Measurements from ENCODE around the gene SMCO3. TPM values are rescaled to one million over a fixed set of nuclear protein-coding genes. Genes with fewer than 3 reads are reported as not detected.

SMCO3 gene
- total RNA-seq, 1 donor from 2014 or later = 1.4 TPM

DNA sequence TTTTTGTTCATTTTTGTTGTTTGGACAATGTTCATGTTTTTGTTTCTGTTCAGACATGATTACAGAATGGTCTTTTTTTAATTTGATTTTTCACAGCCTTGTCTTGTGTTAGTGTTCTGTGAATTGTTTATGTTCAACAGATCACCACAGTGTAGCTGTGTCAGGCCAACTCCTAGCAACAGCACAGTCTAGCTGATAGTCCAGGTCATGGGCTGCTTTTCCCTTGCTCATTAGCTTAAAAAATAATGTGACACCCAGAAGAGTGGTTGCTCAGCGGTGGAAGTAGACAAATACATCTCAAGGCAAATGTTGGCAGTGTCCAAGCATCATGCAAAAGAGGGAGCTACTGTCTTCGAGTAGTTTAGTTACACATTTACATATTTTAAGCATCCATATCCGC is 33.1 kb downstream of the SMCO3 start:
- H3K9me3 Mint-ChIP-seq = no peaks in the 10 kb centered on the region
- TF ChIP-seq, protein P1, sequence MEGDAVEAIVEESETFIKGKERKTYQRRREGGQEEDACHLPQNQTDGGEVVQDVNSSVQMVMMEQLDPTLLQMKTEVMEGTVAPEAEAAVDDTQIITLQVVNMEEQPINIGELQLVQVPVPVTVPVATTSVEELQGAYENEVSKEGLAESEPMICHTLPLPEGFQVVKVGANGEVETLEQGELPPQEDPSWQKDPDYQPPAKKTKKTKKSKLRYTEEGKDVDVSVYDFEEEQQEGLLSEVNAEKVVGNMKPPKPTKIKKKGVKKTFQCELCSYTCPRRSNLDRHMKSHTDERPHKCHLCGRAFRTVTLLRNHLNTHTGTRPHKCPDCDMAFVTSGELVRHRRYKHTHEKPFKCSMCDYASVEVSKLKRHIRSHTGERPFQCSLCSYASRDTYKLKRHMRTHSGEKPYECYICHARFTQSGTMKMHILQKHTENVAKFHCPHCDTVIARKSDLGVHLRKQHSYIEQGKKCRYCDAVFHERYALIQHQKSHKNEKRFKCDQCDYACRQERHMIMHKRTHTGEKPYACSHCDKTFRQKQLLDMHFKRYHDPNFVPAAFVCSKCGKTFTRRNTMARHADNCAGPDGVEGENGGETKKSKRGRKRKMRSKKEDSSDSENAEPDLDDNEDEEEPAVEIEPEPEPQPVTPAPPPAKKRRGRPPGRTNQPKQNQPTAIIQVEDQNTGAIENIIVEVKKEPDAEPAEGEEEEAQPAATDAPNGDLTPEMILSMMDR (IDR thresholded peaks at IDR 0.05; ENCODE audit: unreplicated experiment) = no peak
- peaks cover 21% of the 10 kb centered on the region for H3K4me1 Mint-ChIP-seq
- H3K4me3 Mint-ChIP-seq = no peak overlapping the region
- H3K36me3 Mint-ChIP-seq = peaks cover 6% of the 10 kb centered on the region
- H3K27ac Mint-ChIP-seq = no peak overlapping the region
- H3K27me3 Mint-ChIP-seq (ENCODE audit: low read depth) = no peaks in the 10 kb centered on the region
- DNase-seq (ENCODE audit: low spot score in 2 of 2, unreplicated experiment in 2 of 2) = no peak

DNA sequence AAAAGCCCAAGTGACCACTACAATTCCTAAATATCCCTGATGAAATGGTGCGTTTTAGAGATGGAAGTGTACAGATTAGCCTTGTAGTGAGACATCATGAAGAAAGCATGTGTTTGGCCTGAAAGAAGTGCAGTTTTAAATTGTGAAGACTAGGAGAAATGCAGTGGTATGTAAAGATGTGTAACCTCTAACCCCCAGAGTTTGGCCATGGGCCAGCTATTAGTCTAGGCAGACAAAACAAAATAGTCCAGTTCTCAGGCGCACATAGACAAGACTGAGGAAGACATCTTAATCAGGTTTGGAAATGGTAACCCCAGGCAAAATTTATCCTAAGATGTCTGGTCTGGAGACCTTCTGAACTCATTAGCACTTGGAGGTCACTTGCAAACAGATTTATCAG is 34.1 kb downstream of the SMCO3 start:
- DNase-seq (ENCODE audit: low spot score in 2 of 2, unreplicated experiment in 2 of 2) = no peak
- Mint-ChIP-seq H3K4me3 (no peak overlapping the region), H3K27ac (no peak overlapping the region), H3K9me3 (no peaks in the 10 kb centered on the region), H3K4me1 (peaks cover 29% of the 10 kb centered on the region), H3K27me3 (ENCODE audit: low read depth) (no peaks in the 10 kb centered on the region), H3K36me3 (peaks cover 5% of the 10 kb centered on the region)
- TF ChIP-seq, protein P1 (IDR thresholded peaks at IDR 0.05; ENCODE audit: unreplicated experiment) = no peak

DNA sequence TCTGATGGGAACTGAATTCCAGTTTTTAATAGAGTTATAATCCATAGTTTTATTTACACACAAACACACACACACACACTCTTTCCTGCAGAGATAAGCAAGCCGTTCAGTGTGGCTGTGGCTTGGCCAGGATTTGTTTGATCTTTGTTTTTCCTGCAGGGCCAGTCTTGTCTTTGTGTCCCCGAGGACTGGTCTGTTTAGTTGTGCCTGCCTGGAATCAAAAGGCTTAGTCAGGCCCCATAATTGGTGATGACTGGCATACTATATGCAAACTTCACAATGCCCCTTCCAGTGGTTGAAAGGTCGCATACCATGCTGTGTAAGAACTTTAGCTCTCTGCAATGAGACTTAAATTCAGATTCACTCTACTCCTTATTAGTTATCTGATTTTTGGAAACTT is 36.7 kb downstream of the SMCO3 start:
- TF ChIP-seq, protein P1 (IDR thresholded peaks at IDR 0.05; ENCODE audit: unreplicated experiment) = no peak
- H3K4me1 Mint-ChIP-seq = peaks cover 36% of the 10 kb centered on the region
- no peaks in the 10 kb centered on the region for H3K36me3 Mint-ChIP-seq
- H3K4me3 Mint-ChIP-seq = no peak overlapping the region
- H3K27ac Mint-ChIP-seq = peak overlapping the region; percentile 98
- no peaks in the 10 kb centered on the region for H3K9me3 Mint-ChIP-seq
- H3K27me3 Mint-ChIP-seq (ENCODE audit: low read depth) = no peaks in the 10 kb centered on the region
- no peak for DNase-seq (ENCODE audit: low spot score in 2 of 2, unreplicated experiment in 2 of 2)

DNA sequence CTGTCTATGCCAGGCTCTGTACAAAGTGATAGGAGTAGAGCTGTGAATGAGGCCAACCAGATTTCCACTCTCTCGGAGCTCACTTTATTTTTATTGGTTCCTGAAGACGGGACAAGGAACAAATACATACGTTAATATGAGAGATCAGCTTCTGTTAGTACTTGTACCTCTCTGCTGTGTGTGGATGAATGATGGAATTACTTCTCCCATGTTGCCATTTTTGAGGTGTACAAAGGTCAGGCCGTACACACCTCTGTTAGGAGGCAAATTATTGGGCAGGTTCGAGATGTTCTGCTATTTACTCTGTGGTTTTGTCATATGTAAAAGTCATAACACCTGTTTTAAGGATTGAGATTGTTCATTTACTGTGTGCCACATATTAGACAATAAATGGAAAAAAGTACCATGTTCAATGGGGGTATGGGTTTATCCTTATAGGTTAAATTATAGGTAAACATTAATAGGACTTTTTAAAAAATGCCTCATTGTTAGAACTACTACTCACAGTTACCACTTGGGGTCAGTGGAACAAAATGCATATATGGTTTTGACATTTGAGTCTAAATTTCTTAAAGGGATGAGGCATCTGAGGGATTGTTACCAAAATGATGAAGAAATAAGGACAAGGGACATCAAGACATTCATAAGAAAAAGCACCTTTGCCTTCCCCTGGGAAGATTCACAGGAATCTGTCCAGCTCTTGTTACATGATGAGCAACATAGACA is 37.6 kb downstream of the SMCO3 start:
- H3K27ac Mint-ChIP-seq = peak overlapping the region; percentile 98
- TF ChIP-seq, protein P1 (IDR thresholded peaks at IDR 0.05; ENCODE audit: unreplicated experiment) = peak; percentile 45
- peak overlapping the region; percentile 96 for H3K4me3 Mint-ChIP-seq
- peaks cover 44% of the 10 kb centered on the region for H3K4me1 Mint-ChIP-seq
- no peak for DNase-seq (ENCODE audit: low spot score in 2 of 2, unreplicated experiment in 2 of 2)
- no peaks in the 10 kb centered on the region for H3K36me3 Mint-ChIP-seq
- no peaks in the 10 kb centered on the region for H3K9me3 Mint-ChIP-seq
- no peaks in the 10 kb centered on the region for H3K27me3 Mint-ChIP-seq (ENCODE audit: low read depth)

DNA sequence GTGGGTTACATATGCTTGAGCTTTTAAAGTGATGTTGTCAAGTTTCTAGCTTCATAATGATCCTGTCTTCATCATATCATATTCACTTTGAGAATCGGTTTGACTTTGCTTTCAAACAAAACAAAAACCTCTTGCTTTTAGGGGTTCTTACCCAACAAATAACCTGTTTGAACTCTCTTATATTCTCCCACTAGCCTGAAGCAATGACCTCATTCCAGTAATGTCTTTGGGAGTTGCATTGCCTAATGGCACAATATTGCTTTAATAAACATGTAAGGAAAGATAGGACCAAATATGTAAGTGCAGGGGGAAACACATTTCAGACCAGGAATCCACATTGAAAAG is 38.4 kb downstream of the SMCO3 start:
- peaks cover 46% of the 10 kb centered on the region for H3K4me1 Mint-ChIP-seq
- peak overlapping the region; percentile 96 for H3K4me3 Mint-ChIP-seq
- H3K27ac Mint-ChIP-seq = peak overlapping the region; percentile 98
- DNase-seq (ENCODE audit: low spot score in 2 of 2, unreplicated experiment in 2 of 2) = no peak
- no peaks in the 10 kb centered on the region for H3K36me3 Mint-ChIP-seq
- TF ChIP-seq, protein P1 (IDR thresholded peaks at IDR 0.05; ENCODE audit: unreplicated experiment) = no peak
- H3K9me3 Mint-ChIP-seq = no peaks in the 10 kb centered on the region
- H3K27me3 Mint-ChIP-seq (ENCODE audit: low read depth) = no peaks in the 10 kb centered on the region

All from mesothelial cell of epicardium (in vitro differentiated cells).